HG03558 (cell line): ENCODE data around the gene TSSC4.

ENCODE experiments used
- ATAC-seq: cut with Tn5 transposase; IDR thresholded peaks from one replicate; pipeline ENCODE4 v1.9.1; 2021; ENCODE audit warnings: moderate number of reproducible peaks; ENCODE audit not compliant: unreplicated experiment; ENCODE audit errors: extremely low read depth

Gene TSSC4

GRCh38 chr11:2396471-2396870 is 4.1 kb upstream of the TSSC4 start:
- ATAC-seq: no peak

GRCh38 chr11:2397005-2397404 is 3.5 kb upstream of the TSSC4 start:
- no peak for ATAC-seq

- ATAC-seq: no peak
These were observed 1.7 kb upstream of the TSSC4 start for GRCh38 chr11:2398664-2399355.

- peak; percentile 7 for ATAC-seq
These were observed 972 bp upstream of the TSSC4 start for GRCh38 chr11:2399488-2400068.

- ATAC-seq: no peak
These were observed 349 bp downstream of the TSSC4 start for GRCh38 chr11:2400762-2401435.

- no peak for ATAC-seq
These were observed 960 bp downstream of the TSSC4 start for GRCh38 chr11:2401436-2401984.

- no peak for ATAC-seq
These were observed 1.6 kb downstream of the TSSC4 start for GRCh38 chr11:2402106-2402505.

GRCh38 chr11:2402890-2403645 is 2.5 kb downstream of the TSSC4 start:
- ATAC-seq: no peak

- ATAC-seq: no peak
These were observed 4.2 kb downstream of the TSSC4 start for GRCh38 chr11:2404735-2405196.

- no peak for ATAC-seq
These were observed 5.9 kb downstream of the TSSC4 start for GRCh38 chr11:2406451-2406850.

- ATAC-seq: no peak
These were observed 6.4 kb downstream of the TSSC4 start for GRCh38 chr11:2406878-2407410.

- no peak for ATAC-seq
These were observed 8.1 kb downstream of the TSSC4 start for GRCh38 chr11:2408671-2409070.

- ATAC-seq: no peak
These were observed 8.6 kb downstream of the TSSC4 start for GRCh38 chr11:2409126-2409525.

GRCh38 chr11:2409611-2410468 is 9.3 kb downstream of the TSSC4 start:
- ATAC-seq: no peak

GRCh38 chr11:2410616-2411015 is 10.1 kb downstream of the TSSC4 start:
- ATAC-seq: no peak

- no peak for ATAC-seq
These were observed 11.1 kb downstream of the TSSC4 start for GRCh38 chr11:2411446-2412305.

- ATAC-seq: no peak
These were observed 11.8 kb downstream of the TSSC4 start for GRCh38 chr11:2412323-2412722.

GRCh38 chr11:2413742-2414579 is 13.4 kb downstream of the TSSC4 start:
- ATAC-seq: no peak
